HK-2 (cell line): ENCODE results near the gene GABARAP.

Experiments used
- DNase-seq: peaks from one replicate; pipeline ENCODE4 v3.0.0-alpha.2; 2018; ENCODE audit not compliant: unreplicated experiment

The GABARAP gene

GRCh38 chr17:7222093-7222971 is 19.9 kb downstream of the GABARAP start:
- no peak for DNase-seq

DNA sequence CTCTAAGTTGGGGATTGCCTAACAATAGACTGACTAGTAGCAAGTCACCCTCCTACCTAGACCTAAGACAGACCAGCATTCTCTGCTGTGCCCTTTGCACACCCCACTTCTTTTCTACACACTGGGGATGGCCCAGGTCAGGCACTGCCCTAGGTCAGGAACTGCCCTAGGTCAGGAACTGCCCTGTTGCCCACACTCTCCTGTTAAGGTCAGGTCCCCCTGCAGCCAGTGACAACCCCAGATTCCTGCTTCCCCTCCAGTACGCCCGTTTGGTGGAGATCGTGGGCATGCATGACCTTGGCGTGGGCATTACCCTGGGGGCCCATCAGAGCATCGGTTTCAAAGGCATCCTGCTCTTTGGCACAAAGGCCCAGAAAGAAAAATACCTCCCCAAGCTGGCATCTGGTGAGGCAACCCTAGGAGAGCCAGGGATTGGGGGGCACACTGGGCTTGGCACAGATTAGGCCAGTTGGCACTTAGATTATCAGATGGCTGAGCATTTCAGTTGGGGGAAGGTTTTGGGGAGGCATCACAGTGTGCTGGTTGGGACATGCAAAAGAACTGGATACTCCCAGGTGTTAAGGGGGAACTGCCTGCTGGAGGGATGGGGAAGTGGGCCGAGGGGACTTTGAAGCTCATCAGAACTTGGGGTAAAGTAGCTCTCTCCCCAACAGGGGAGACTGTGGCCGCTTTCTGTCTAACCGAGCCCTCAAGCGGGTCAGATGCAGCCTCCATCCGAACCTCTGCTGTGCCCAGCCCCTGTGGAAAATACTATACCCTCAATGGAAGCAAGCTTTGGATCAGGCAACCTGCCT is 20.8 kb downstream of the GABARAP start:
- no peak for DNase-seq

- peak; percentile 69 for DNase-seq
These were observed 21.5 kb downstream of the GABARAP start for GRCh38 chr17:7220593-7221277.

DNA sequence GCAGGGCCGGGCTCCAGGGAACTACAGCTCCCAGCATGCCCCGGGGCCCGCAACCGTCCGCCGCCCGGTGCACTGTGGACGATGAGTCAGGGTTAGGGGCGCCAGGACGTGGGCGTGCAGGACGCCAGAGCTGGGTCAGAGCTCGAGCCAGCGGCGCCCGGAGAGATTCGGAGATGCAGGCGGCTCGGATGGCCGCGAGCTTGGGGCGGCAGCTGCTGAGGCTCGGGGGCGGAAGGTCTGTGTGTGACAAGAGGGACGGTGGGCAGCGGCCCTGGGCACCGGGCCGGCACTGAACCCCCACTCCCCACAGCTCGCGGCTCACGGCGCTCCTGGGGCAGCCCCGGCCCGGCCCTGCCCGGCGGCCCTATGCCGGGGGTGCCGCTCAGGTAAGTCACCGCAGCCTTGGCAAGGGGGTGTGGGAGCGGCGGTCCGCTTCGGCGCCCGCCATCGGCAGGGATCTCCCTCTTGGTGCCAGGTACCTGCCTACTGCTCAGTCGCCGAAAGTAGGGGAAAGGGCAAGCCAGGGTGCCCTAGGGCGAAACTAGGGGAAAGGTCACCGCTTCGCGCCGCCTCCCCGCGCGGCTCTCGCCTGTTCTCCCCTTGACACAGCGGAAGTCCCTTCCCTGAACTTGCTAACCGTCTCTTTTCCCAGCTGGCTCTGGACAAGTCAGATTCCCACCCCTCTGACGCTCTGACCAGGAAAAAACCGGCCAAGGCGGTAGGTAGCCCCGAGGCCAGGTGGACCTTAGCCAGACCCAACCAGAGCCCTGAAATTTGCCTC is 22.2 kb downstream of the GABARAP start, which contains the start of the genes ACADVL and DLG4:
Gene ACADVL (plus strand): TSS at position 127 of the 781 bp plus-strand sequence. CDS start 47 bp downstream, at position 174.
Gene DLG4 (minus strand): TSS at position 25 of the 781 bp plus-strand sequence.
- DNase-seq = peak; percentile 93

GRCh38 chr17:7219229-7219811 is 22.9 kb downstream of the GABARAP start:
- DNase-seq = no peak

DNA sequence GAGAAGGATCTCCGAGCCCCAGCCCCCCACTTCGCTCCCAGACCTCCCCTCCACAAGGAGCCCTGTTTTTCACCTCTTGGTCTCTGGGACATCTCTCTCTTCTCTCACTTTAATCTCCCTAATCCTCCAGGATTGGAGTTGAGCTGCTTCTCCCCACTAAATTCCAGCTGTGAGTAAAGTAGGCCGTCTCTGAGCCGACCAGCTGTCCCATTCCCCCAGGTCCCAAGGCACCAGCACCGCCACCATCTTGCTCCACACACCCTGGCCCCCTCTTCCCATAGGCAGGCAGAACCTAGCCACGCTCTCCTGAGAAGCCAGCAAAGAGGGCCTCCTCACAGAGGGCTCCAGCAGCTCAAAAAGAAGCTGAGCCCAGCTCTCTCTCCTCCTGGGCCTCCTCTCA is 23.5 kb downstream of the GABARAP start:
- DNase-seq = no peak

GRCh38 chr17:7218166-7218565 is 24.1 kb downstream of the GABARAP start:
- DNase-seq = no peak

DNA sequence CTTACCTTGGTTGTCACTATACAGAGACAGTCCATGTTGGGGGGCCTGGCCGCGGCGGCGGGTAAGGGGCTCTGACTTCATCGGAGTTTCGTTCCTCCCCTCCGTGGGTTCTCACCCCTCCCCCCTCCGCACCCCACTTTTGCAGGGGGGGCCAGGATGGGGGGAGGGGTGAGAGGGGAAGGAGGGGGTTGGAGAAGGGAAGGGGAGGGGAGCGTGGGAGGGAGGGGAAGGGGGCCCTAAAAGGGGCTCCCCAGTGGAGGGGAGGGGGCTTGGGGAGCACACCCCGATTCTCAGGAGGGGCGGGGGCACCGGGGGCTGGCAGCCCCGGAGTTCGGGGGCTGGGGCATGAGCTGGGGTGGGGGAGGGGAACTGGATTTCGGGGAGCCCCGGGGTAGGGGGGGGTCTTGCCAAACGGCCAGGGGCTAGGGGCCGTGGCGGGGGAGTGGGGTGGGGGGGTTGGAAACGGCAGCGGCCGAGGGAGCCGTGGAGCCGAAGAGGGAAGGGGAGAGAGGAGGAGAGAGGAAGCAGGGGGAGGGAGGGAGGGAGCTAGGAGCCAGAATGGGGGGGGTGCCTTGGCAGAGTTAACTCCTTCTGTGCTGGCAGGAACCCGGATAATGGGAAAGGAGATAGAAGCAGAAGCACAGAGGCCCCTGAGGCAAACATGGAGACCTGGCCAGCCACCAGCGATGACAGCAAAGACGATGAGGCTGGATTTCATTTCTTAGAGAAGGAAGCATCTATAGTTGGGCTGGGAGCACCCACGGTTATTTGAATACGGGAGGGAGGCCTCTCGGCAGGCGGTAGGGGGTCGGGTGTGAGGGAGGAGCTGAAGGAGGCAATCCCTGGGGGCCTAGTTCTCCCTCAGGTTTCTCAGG is 24.9 kb downstream of the GABARAP start:
- DNase-seq = no peak

DNA sequence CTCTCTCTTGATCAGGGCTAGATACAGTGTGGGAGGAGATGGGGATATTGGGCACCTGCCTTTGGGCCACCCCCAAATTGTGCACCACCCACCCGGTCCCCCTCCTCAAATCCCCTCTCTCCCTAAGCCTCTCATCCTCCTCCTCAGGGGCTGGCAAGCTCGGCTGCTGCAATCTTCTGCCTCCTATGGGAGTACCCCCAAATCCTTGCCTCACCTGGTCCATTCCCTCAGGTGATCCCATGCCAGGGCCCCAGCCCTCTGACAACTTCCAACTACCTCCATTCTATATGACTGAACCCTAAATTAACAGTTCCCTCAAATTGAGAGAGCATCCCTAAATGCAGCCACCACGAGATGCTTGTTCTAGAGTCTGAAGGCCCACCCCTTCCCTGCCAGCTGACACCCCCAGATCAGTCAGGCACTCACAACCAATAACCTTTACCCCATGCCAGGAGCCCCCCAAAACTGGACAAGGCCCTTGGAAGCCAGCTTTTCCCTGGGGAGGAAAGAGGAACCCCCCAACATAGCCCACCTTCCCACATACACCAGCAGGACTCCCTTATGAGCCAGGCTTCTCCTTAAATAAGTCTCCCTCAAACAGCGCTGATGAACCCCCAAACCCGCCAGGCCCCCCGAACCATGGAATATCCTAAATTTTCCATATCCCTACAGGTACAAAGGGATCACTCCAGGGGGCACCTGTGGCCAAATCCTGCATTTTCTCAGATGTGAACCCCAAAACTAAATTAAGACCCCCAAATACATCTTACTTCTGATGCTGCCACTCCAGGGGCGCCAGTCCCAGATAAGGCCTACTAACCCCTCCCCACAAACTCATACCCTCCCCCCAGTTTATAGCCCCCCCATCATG is 25.8 kb downstream of the GABARAP start:
- DNase-seq = no peak

GRCh38 chr17:7215652-7216180 is 26.5 kb downstream of the GABARAP start:
- DNase-seq = no peak

DNA sequence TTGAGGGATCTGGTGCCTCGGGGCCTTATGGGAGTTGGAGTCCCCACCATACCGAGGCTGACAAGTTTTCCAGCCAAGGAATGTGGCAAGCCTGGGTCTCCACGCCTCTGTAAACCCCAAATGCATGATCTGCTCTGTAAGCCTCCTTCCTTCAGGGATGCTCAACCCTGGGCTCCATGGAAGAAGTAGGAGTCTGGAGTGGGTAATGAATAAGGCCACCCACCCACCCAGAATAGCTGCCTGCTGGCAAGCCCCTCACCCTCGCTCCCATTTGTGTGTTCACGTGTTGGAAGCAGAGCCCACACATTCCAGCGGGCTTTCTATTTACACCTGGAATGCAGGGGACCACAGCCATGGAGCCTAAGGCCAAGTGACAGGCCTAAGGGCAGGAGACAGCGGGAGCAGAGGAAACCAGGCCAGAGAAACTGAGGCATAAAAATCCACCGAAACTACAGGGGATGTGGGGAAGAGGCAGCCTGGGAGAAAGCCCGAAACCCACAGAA is 27.1 kb downstream of the GABARAP start:
- DNase-seq = no peak

- DNase-seq = peak; percentile 96
These were observed 27.7 kb downstream of the GABARAP start for GRCh38 chr17:7214300-7215135.

DNA sequence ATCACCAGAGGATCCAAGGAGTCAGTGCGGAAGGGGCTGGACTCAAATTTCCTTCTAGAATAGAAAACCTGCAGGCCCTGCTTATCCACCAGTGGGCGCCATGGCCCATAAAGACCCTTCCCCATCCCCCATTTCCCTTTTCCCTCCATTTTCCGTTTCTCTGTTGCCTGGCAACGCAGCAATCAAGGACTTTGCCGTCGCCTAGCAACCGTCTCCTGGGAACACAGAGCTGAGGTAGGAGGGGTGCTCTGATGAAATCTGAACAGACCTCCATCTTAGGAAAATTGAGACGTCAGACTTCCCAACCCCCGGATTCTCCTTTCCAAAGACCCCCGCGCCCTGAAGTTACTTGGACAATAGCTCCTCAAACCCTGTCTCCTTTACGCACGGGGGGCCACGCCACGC is 28.4 kb downstream of the GABARAP start:
- DNase-seq = no peak

GRCh38 chr17:7211491-7212273 is 30.6 kb downstream of the GABARAP start:
- DNase-seq = no peak

GRCh38 chr17:7208754-7209460 is 33.3 kb downstream of the GABARAP start:
- no peak for DNase-seq

- no peak for DNase-seq
These were observed 34.1 kb downstream of the GABARAP start for GRCh38 chr17:7208027-7208571.
